ENCODE measurements around the gene PIK3R4.

The PIK3R4 gene

DNA sequence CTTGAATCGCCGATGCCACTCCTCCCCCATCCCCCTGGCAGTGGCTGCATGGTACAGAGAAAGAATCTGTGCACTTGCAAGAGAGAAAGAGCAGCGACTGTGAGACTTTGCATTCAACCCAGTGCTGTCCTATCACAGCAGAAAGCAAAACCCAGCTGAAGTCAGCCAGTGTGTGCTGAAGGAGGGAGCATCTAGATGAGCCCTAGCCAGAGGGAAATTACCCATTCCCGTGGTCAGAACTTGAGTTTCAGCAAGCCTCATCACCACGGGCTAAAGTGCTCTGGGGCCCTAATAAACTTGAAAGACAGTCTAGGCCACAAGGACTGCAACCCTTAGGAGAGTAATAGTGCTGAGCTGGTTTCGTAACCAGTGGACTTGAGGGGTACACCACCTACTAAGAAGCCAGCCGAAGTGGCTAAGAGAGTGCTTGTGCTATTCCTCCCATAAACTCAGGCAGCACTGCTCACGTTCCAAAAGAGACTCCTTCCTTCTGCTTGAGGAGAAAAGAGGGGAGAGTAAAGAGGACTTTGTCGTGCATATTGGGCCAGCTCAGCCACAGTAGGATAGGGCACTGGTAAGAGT is 15.2 kb upstream of the PIK3R4 start:
- Histone ChIP-seq H3K4me1 (ENCODE audit: control insufficient read depth, insufficient read depth, low read length) (no peaks in the 10 kb centered on the region), H3K9me3 (ENCODE audit: control insufficient read depth, low read length) (no peaks in the 10 kb centered on the region), H3K27me3 (ENCODE audit: control insufficient read depth, insufficient read depth, low read length) (no peaks in the 10 kb centered on the region), H3K4me3 (ENCODE audit: low read length) (no peak overlapping the region), H3K9ac (ENCODE audit: low read length) (no peak overlapping the region), H3K36me3 (ENCODE audit: control insufficient read depth, insufficient read depth, low read length) (no peaks in the 10 kb centered on the region)

GRCh38 chr3:130760922-130761321 is 14.3 kb upstream of the PIK3R4 start:
- no peak overlapping the region for H3K9ac ChIP-seq (ENCODE audit: low read length)
- no peaks in the 10 kb centered on the region for H3K27me3 ChIP-seq (ENCODE audit: control insufficient read depth, insufficient read depth, low read length)
- no peak overlapping the region for H3K4me3 ChIP-seq (ENCODE audit: low read length)
- H3K9me3 ChIP-seq (ENCODE audit: control insufficient read depth, low read length), result no peaks in the 10 kb centered on the region
- H3K36me3 ChIP-seq (ENCODE audit: control insufficient read depth, insufficient read depth, low read length), result no peaks in the 10 kb centered on the region
- H3K4me1 ChIP-seq (ENCODE audit: control insufficient read depth, insufficient read depth, low read length), result no peaks in the 10 kb centered on the region

DNA sequence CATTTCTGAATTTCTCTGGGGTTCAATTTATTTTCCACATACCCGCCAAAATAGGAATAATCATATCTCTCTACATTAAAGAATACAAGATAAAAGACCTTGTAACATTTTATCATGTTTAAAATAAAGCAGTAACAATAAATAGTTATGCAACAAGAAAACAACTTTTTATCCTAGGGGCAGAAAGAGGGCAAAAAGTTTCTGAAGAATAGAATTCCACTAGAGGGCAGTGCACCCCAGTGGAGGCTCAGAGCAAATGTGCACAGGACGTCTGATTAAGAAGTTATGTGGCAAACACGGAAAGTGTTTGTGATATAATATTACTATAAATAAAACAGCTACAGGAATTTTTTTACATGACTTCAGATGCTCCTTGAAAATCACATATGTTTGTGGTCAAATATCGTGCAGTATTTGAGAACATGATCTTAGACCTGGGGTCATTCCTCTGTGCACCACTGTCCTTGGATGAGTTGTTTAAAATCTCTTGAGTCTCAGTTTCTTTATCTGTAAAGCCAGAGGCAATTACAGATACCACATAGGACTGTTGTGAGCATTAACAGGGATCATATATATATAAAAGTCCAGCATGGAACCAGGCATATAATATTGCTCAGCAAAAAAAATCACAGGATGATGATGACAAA is 13.2 kb upstream of the PIK3R4 start:
- Histone ChIP-seq H3K9ac (ENCODE audit: low read length) (peak overlapping the region; percentile 15), H3K4me1 (ENCODE audit: control insufficient read depth, insufficient read depth, low read length) (no peaks in the 10 kb centered on the region), H3K27me3 (ENCODE audit: control insufficient read depth, insufficient read depth, low read length) (no peaks in the 10 kb centered on the region), H3K9me3 (ENCODE audit: control insufficient read depth, low read length) (no peaks in the 10 kb centered on the region), H3K4me3 (ENCODE audit: low read length) (no peak overlapping the region), H3K36me3 (ENCODE audit: control insufficient read depth, insufficient read depth, low read length) (no peaks in the 10 kb centered on the region)

DNA sequence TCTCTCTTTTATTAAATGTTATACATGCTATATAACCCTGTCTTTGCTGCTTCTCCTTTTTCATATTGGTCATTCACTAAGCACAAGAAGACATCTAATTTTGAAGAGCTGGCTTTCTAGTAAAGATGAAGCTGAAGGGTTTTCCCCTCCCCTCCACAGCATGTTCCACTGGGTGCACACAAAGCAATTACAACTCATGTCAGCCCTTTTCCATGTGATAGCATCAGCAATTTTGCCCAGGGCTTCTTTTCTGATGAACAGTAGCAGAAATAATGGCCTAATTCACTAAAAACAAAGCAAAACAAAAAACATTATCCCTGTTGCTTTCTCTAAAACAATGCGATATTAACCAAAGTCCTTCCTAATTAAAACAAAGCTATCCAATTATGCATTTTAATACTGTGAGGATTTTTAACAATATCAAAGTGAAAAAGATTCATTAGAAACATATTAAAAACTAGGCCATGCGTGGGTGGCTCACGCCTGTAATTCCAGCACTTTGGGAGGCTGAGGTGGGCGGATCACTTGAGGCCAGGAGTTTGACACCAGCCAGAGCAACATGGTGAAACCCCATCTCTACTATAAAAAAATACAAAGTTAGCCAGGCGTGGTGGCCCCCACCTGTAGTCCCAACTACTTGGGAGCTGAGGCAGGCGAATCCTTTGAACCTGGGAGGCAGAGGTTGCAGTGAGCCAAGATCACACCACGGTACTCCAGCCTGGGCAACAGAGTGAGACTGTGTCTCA is 12.2 kb upstream of the PIK3R4 start:
- no peak overlapping the region for H3K9ac ChIP-seq (ENCODE audit: low read length)
- no peaks in the 10 kb centered on the region for H3K9me3 ChIP-seq (ENCODE audit: control insufficient read depth, low read length)
- no peaks in the 10 kb centered on the region for H3K4me1 ChIP-seq (ENCODE audit: control insufficient read depth, insufficient read depth, low read length)
- no peak overlapping the region for H3K4me3 ChIP-seq (ENCODE audit: low read length)
- no peaks in the 10 kb centered on the region for H3K36me3 ChIP-seq (ENCODE audit: control insufficient read depth, insufficient read depth, low read length)
- no peaks in the 10 kb centered on the region for H3K27me3 ChIP-seq (ENCODE audit: control insufficient read depth, insufficient read depth, low read length)

- no peaks in the 10 kb centered on the region for H3K27me3 ChIP-seq (ENCODE audit: control insufficient read depth, insufficient read depth, low read length)
Measured at GRCh38 chr3:130757611-130758150, 11.1 kb upstream of the PIK3R4 start.

DNA sequence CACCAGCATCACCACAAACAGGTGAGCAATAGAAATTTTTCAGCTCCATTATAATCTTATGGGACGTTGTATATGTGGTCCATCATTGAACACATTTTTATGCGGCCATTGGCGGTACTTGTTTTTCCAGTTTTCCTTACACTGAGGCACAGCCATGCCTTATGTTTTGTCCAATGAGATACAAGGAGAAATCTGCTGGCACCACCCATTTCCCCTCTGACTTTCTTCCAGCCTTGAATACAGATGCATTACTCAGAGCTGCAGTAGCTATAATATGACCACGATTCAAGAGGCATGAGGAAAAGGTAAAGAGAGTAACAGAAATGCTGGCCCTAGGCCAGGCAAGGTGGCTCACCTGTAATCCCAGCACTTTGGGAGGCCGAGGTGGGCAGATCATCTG is 9.0 kb upstream of the PIK3R4 start:
- H3K9ac ChIP-seq (ENCODE audit: low read length), result no peak overlapping the region
- no peaks in the 10 kb centered on the region for H3K36me3 ChIP-seq (ENCODE audit: control insufficient read depth, insufficient read depth, low read length)
- H3K9me3 ChIP-seq (ENCODE audit: control insufficient read depth, low read length), result no peaks in the 10 kb centered on the region
- H3K4me1 ChIP-seq (ENCODE audit: control insufficient read depth, insufficient read depth, low read length), result no peaks in the 10 kb centered on the region
- H3K4me3 ChIP-seq (ENCODE audit: low read length), result no peak overlapping the region
- no peaks in the 10 kb centered on the region for H3K27me3 ChIP-seq (ENCODE audit: control insufficient read depth, insufficient read depth, low read length)

More at GRCh38 chr3:130757611-130758150, 11.1 kb upstream of the PIK3R4 start:
- no peaks in the 10 kb centered on the region for H3K9me3 ChIP-seq (ENCODE audit: control insufficient read depth, low read length)
- H3K4me1 ChIP-seq (ENCODE audit: control insufficient read depth, insufficient read depth, low read length), result no peaks in the 10 kb centered on the region
- H3K36me3 ChIP-seq (ENCODE audit: control insufficient read depth, insufficient read depth, low read length), result no peaks in the 10 kb centered on the region
- H3K4me3 ChIP-seq (ENCODE audit: low read length), result no peak overlapping the region
- no peak overlapping the region for H3K9ac ChIP-seq (ENCODE audit: low read length)

DNA sequence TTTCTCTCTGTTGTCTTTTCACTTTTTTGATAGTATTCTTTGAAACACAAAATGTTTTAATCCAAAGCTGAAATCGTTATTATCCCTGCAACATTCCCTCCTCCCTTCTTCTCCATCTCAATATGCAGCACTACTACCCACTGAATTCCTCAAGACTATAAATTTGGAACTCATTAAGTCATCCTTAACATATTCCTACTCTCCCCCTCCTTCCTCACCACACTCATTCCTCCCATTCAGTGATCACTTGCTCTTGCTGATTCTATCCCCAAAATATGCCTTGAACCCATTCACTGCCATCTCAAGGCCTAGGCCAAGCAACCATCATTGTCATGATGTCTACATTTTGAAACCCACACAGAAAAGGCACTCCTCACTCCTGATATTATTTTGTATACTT is 2.4 kb upstream of the PIK3R4 start:
- H3K36me3 ChIP-seq (ENCODE audit: control insufficient read depth, insufficient read depth, low read length), result no peaks in the 10 kb centered on the region
- peaks cover 7% of the 10 kb centered on the region for H3K4me1 ChIP-seq (ENCODE audit: control insufficient read depth, insufficient read depth, low read length)
- no peak overlapping the region for H3K4me3 ChIP-seq (ENCODE audit: low read length)
- H3K9ac ChIP-seq (ENCODE audit: low read length), result no peak overlapping the region
- H3K27me3 ChIP-seq (ENCODE audit: control insufficient read depth, insufficient read depth, low read length), result no peaks in the 10 kb centered on the region
- no peaks in the 10 kb centered on the region for H3K9me3 ChIP-seq (ENCODE audit: control insufficient read depth, low read length)

DNA sequence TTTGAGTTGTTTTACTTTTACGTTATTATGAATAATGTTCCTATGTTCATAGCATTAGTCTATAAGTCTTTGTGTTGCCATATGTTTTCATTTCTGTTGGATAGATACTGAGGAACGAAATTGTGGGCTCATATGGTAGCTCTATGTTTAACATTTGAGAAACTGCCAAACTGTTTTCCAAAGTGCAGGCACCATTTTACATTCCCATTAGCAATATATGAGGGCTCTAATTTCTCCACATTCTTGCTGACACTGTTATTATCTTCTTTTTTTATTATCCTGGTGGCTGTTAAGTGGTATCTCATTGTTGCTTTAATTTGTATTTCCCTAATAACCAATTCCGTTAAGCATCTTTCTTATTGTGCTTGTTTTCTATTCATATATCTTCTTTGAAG is 1.8 kb upstream of the PIK3R4 start:
- H3K27me3 ChIP-seq (ENCODE audit: control insufficient read depth, insufficient read depth, low read length), result no peaks in the 10 kb centered on the region
- no peak overlapping the region for H3K9ac ChIP-seq (ENCODE audit: low read length)
- no peaks in the 10 kb centered on the region for H3K9me3 ChIP-seq (ENCODE audit: control insufficient read depth, low read length)
- no peak overlapping the region for H3K4me3 ChIP-seq (ENCODE audit: low read length)
- no peaks in the 10 kb centered on the region for H3K36me3 ChIP-seq (ENCODE audit: control insufficient read depth, insufficient read depth, low read length)
- H3K4me1 ChIP-seq (ENCODE audit: control insufficient read depth, insufficient read depth, low read length), result peaks cover 7% of the 10 kb centered on the region

DNA sequence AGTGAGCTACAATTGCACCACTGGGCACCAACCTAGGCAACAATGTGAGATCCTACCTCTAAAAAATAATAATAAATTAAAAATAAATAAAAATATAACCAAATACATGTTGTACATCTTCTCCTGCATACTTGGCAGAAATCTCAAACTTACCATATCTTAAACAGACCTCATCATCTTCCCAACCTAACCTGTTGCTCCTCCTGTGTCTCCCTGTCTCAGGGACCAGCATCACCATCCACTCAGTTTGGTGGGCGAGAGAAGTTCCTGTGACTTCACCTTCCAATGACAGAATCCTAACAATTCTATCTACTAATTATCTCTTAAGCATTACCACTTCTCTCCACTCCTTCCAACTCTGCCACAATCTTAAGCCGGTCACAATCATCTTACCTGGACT is 3.3 kb downstream of the PIK3R4 start:
- Histone ChIP-seq H3K4me1 (ENCODE audit: control insufficient read depth, insufficient read depth, low read length) (peaks cover 7% of the 10 kb centered on the region), H3K4me3 (ENCODE audit: low read length) (no peak overlapping the region), H3K9me3 (ENCODE audit: control insufficient read depth, low read length) (no peaks in the 10 kb centered on the region), H3K27me3 (ENCODE audit: control insufficient read depth, insufficient read depth, low read length) (no peaks in the 10 kb centered on the region), H3K9ac (ENCODE audit: low read length) (no peak overlapping the region), H3K36me3 (ENCODE audit: control insufficient read depth, insufficient read depth, low read length) (no peaks in the 10 kb centered on the region)

DNA sequence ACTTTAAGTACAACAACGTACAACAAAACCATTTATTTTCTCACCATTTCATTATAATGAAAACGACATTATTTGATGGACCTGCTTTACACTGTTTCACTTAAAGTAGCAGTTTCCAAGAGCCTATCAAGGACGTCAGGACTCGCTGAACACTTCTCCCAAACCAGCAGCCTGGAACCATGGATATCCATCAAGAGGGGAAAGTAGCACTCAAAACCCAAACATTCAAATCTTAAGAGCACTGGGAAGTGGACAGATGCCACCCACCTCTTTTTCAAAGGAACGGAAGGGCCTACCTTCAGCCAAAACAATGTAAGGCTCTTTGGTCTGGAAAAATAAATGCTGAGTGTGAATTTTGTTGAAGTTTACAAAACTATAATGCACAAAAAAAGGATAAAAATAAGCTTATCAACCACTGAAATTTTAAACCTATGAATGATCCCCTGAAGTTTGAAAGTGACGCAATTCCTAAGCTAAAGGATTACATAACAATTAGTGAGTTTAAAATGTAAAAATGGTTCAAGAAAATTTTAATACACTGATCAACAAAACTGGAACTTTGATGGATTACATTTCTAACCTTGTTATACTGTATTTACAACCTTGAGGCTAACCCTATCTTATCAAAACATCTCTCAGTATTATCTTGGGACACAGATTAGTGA is 4.6 kb downstream of the PIK3R4 start:
- H3K9me3 ChIP-seq (ENCODE audit: control insufficient read depth, low read length), result no peaks in the 10 kb centered on the region
- H3K36me3 ChIP-seq (ENCODE audit: control insufficient read depth, insufficient read depth, low read length), result no peaks in the 10 kb centered on the region
- H3K4me1 ChIP-seq (ENCODE audit: control insufficient read depth, insufficient read depth, low read length), result peaks cover 7% of the 10 kb centered on the region
- no peaks in the 10 kb centered on the region for H3K27me3 ChIP-seq (ENCODE audit: control insufficient read depth, insufficient read depth, low read length)
- no peak overlapping the region for H3K4me3 ChIP-seq (ENCODE audit: low read length)
- H3K9ac ChIP-seq (ENCODE audit: low read length), result no peak overlapping the region

DNA sequence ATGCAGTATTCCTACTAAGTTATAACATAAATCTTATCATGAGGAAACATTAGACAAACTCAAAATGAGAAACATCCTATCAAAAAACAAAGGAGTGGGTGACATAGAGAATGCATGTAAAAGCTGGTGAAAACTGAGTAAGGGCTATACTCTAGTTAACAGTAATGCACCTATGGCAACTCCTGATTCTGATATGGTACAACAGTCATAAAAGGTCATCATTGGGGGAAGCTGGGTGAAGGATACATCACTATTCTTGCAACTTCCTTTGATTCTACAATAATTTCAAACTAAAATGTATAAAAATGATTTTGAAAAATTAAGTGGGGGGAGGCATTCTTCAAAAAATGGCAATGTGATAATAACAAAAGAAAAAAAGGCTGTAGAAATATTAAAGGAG is 6.8 kb downstream of the PIK3R4 start:
- Histone ChIP-seq H3K27me3 (ENCODE audit: control insufficient read depth, insufficient read depth, low read length) (no peaks in the 10 kb centered on the region), H3K4me3 (ENCODE audit: low read length) (no peak overlapping the region), H3K4me1 (ENCODE audit: control insufficient read depth, insufficient read depth, low read length) (no peaks in the 10 kb centered on the region), H3K9ac (ENCODE audit: low read length) (no peak overlapping the region), H3K36me3 (ENCODE audit: control insufficient read depth, insufficient read depth, low read length) (no peaks in the 10 kb centered on the region), H3K9me3 (ENCODE audit: control insufficient read depth, low read length) (no peaks in the 10 kb centered on the region)

GRCh38 chr3:130738241-130738640 is 8.4 kb downstream of the PIK3R4 start:
- Histone ChIP-seq H3K9ac (ENCODE audit: low read length) (no peak overlapping the region), H3K9me3 (ENCODE audit: control insufficient read depth, low read length) (no peaks in the 10 kb centered on the region), H3K36me3 (ENCODE audit: control insufficient read depth, insufficient read depth, low read length) (no peaks in the 10 kb centered on the region), H3K27me3 (ENCODE audit: control insufficient read depth, insufficient read depth, low read length) (no peaks in the 10 kb centered on the region), H3K4me1 (ENCODE audit: control insufficient read depth, insufficient read depth, low read length) (peaks cover 12% of the 10 kb centered on the region), H3K4me3 (ENCODE audit: low read length) (no peak overlapping the region)
